GM19351 (cell line): ENCODE results near the gene PTBP3.
"Not testable (repeated sequence)": the region's sequence is repeated elsewhere in the genome, so short reads cannot be mapped to it uniquely, and the experiment has no call there.

ENCODE experiments used
- ATAC-seq: cut with Tn5 transposase; IDR thresholded peaks from one replicate; pipeline ENCODE4 v1.9.1; 2021; ENCODE audit warnings: mild to moderate bottlenecking, moderate library complexity; ENCODE audit not compliant: unreplicated experiment

The PTBP3 gene

GRCh38 chr9:112332977-112333638, at the start of gene PTBP3:
TSS of gene PTBP3 (minus strand) at chr9:112333619. CDS start at chr9:112297865, 35,754 bp downstream.
- peak; percentile 55 for ATAC-seq

- no peak for ATAC-seq
These were observed 49.3 kb upstream of the PTBP3 start for GRCh38 chr9:112382501-112383364.

- no peak for ATAC-seq
These were observed 48.6 kb upstream of the PTBP3 start for GRCh38 chr9:112382066-112382465.

- no peak for ATAC-seq
These were observed 47.4 kb upstream of the PTBP3 start for GRCh38 chr9:112380825-112381221.

- peak; percentile 19 for ATAC-seq
These were observed 46.8 kb upstream of the PTBP3 start, which contains the start of gene HSDL2 for GRCh38 chr9:112380102-112380824. TSS of gene HSDL2 (plus strand) at chr9:112380108. CDS start at chr9:112380164, 56 bp downstream.

- ATAC-seq = peak; percentile 79
These were observed 46.0 kb upstream of the PTBP3 start for GRCh38 chr9:112379177-112380101.

- ATAC-seq = peak; percentile 20
These were observed 45.1 kb upstream of the PTBP3 start for GRCh38 chr9:112378328-112379176.

- ATAC-seq = no peak
These were observed 44.4 kb upstream of the PTBP3 start for GRCh38 chr9:112377684-112378327.

GRCh38 chr9:112377087-112377486, 43.7 kb upstream of the PTBP3 start:
- ATAC-seq = no peak

GRCh38 chr9:112375361-112375760, 41.9 kb upstream of the PTBP3 start:
- no peak for ATAC-seq

GRCh38 chr9:112374232-112374631, 40.8 kb upstream of the PTBP3 start:
- not testable (repeated sequence) for ATAC-seq

- not testable (repeated sequence) for ATAC-seq
These were observed 40.2 kb upstream of the PTBP3 start for GRCh38 chr9:112373666-112374065.

- no peak for ATAC-seq
These were observed 37.6 kb upstream of the PTBP3 start for GRCh38 chr9:112371060-112371459.

GRCh38 chr9:112369817-112370216, 36.4 kb upstream of the PTBP3 start:
- no peak for ATAC-seq

- ATAC-seq = no peak
These were observed 34.0 kb upstream of the PTBP3 start for GRCh38 chr9:112367465-112367864.

- ATAC-seq = no peak
These were observed 33.2 kb upstream of the PTBP3 start for GRCh38 chr9:112366591-112366990.

- not testable (repeated sequence) for ATAC-seq
These were observed 31.8 kb upstream of the PTBP3 start for GRCh38 chr9:112365257-112365656.

- ATAC-seq = no peak
These were observed 31.3 kb upstream of the PTBP3 start for GRCh38 chr9:112364761-112365160.

GRCh38 chr9:112361601-112362000, 28.2 kb upstream of the PTBP3 start:
- ATAC-seq = no peak
